Measurements from ENCODE around the gene TEF.

GRCh38 chr22:41448189-41448808 is 66.6 kb downstream of the TEF start:
- peak; percentile 50 to 70 for TF ChIP-seq POLR2A (IDR thresholded peaks at IDR 0.05)
- TF ChIP-seq, protein P1, sequence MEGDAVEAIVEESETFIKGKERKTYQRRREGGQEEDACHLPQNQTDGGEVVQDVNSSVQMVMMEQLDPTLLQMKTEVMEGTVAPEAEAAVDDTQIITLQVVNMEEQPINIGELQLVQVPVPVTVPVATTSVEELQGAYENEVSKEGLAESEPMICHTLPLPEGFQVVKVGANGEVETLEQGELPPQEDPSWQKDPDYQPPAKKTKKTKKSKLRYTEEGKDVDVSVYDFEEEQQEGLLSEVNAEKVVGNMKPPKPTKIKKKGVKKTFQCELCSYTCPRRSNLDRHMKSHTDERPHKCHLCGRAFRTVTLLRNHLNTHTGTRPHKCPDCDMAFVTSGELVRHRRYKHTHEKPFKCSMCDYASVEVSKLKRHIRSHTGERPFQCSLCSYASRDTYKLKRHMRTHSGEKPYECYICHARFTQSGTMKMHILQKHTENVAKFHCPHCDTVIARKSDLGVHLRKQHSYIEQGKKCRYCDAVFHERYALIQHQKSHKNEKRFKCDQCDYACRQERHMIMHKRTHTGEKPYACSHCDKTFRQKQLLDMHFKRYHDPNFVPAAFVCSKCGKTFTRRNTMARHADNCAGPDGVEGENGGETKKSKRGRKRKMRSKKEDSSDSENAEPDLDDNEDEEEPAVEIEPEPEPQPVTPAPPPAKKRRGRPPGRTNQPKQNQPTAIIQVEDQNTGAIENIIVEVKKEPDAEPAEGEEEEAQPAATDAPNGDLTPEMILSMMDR (IDR thresholded peaks at IDR 0.05), result no peak
- TF ChIP-seq EP300 (IDR thresholded peaks at IDR 0.05), result peak; percentile 88
